GM21737 (cell line): ENCODE measurements around the gene PRR33.

ENCODE experiments used
- ATAC-seq: cut with Tn5 transposase; IDR thresholded peaks from one replicate; pipeline ENCODE4 v1.9.1; 2021; ENCODE audit warnings: mild to moderate bottlenecking, moderate library complexity; ENCODE audit not compliant: unreplicated experiment

PRR33 gene

DNA sequence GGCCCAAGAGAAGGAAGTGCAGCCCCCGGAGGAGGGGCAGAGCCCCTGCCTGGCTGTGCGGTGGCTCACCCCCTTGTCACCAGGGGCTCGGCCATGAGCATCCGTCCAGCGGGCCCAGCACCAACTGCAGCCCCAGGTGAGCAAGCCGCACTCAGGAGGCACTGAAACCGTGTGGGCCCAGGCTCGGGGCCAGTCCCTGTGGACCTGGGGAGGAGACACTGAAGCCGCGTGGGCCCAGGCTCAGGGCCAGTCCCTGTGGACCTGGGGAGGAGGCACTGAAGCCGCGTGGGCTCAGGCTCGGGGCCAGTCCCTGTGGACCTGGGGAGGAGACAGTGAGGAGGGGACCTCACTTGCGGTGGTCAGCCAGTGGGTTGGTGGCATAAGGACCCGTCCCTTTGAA, 24.9 kb downstream of the PRR33 start:
- ATAC-seq, result no peak

DNA sequence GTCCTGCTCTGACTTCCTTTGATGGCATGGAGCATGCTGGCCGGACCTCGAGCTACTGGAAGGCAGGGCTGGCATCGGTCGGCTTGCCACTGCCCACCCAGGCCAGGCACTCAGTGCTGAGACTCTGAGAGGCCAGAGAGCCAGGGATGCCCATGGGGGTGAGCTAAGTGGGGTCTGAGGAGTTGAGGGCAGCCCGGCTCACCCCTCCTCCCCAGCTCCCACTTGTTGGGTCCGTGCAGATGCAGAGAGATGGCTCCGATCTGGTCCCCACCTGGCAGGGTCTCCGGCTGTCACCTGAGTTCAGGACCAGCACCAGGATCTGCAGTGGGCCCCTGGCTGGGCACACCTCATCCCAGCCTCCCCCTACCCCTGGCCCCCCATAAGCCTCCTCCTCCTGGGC, 25.5 kb downstream of the PRR33 start:
- ATAC-seq, result no peak

DNA sequence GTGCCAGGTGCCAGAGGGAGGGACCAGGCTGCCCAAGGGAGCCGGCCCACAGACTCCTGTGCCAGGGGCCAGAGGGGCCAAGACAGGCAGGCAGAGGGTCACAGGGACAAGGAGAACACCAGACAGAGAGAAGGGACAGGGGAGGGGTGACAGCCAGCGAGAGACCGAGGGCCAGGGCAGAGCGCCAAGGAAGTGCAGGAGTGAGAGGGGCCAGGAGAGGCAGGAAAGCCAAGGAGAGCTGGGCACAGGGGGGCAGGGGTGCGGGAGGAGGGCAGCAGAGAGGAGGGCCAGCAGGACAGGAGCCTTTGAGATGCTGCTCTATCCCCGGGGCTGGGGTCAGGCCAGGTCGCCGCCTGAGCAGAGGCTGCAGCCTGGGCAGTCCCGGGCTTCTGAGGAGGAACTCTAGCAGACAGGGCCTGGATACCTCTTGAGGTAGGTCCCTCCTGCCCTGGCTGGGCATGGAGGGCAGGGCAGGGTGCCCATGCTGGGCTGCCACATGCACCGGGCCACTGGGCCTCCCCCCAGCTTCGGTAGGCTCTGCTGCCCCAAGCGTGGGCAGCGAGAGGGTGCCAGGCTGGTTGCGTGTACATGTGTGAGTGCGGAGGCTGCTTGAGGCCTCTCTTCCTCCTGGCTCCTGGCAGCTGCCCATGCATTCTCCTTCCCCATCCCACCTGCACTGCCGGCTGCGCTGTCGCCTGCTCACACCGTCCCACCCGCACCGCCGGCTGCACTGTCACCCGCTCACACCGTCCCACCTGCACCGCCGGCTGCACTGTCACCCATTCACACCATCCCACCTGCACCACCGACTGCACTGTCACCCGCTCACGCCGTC, 26.6 kb downstream of the PRR33 start:
- no peak for ATAC-seq

- no peak for ATAC-seq
Observed at GRCh38 chr11:1864231-1864630, 27.5 kb downstream of the PRR33 start.

DNA sequence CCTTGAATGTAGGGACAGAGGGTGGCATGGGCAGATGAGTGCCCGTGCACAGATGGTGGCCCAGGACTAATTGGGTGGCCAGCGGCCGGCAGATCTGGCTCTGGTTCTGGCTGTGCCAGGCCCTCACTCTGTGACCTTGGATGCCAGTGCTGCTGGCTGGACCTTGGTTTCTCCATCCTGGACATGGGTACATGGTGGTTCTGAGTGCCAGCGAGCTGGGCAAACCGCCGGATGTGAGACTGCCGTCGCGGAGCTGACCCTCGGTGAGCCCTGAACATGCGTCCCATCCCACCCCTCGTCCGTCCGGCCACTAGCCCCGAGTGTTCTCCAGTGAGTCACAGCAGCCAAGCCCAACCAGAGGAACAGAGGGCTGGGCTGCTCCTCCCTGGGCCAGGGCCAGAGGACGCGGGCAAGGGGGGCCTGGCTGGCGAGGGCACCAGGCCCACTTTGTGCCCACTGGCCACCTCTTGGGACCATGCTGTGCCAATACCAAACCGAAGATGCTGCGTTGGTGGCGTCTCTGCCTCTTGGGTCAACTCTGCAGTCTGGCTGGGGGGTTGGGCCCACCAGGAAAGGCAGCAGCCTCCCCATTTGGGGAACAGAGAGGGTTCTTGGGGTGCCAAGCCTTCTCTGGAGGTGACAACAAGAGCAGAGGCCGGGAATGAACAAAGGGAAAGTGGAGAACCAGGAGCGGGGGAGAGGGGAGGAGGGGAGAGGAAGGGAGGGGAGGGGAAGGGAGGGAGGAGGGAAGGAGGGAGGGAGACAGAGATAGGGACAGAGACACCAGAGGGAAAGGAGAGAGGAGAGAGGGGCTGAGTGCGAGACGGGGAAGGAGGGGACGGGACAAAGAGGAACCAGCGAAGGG, 28.1 kb downstream of the PRR33 start:
- no peak for ATAC-seq

DNA sequence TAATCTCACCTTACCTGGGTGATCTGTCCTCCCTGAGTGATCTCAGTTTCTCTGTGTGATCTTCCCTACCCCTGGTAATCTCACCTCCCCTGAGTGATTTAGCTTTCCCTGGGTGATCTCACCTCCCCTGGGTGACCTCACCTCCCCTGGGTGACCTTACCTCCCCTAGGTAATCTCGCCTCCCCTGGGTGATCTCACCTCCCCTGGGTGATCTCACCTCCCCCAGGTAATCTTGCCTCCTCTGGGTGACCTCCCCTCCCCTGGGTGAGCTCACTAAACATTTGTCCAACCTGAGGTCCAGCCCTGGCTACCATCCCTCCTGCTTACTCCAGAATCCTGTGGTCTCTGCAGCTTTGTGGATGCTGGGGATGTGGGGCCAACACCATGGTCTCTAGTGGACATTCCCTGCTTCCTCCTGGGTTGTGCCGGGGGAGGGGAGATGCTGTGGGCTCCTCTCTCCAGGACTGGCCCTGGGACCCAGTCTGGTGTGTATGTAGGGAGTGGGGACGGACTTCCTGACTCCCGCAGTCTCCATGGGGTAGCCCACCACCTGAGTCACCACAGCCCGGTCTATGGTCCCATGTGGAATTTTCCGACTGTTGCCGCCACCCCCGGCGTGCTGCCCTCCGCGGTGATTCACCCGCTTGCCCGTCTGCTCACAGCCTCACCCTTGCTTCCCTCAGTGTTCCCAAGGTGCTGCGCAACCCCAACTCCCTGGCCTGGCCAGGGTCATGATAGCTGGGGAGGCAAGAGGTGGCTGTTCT, 28.9 kb downstream of the PRR33 start:
- ATAC-seq, result no peak

GRCh38 chr11:1861435-1862411, 30.0 kb downstream of the PRR33 start:
- no peak for ATAC-seq

DNA sequence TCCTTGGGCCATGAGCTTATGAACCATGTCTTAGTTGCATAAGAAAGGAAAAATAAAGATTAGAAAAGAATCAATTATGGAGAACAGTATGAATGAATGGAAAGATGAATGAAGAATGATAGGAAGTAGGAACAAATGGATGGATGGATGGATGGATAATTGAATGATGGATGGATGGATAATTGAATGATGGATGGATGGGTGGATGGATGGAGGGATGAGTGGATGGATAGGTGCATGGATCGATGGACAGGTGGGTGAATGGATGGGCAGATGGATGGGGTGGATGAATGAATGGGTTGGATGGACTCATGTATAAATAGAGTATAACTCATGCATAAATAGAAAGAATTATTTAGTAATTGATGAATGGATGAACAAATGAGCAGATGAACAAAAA, 31.6 kb downstream of the PRR33 start:
- ATAC-seq, result no peak

DNA sequence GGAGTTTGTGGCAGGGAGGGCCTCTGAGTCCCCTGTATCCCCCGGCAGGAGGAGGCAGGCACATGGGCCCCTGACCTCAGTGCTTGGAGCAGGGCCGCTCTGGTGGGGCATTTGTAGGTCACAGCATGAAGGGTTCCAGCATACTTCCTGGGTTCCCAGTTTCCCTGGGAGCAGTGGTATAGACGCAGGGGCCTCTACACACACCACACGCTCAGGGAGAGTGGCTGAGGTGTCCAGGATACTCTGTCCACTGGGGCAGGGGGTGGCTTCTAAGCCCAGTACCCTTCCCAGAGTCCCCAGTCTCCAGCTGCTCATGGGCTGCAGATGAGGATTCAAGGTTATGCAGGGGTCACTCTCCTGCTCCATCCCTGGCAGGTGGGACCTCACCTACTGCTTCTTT, 32.7 kb downstream of the PRR33 start:
- ATAC-seq, result no peak

GRCh38 chr11:1858576-1858975, 33.1 kb downstream of the PRR33 start:
- ATAC-seq, result no peak

DNA sequence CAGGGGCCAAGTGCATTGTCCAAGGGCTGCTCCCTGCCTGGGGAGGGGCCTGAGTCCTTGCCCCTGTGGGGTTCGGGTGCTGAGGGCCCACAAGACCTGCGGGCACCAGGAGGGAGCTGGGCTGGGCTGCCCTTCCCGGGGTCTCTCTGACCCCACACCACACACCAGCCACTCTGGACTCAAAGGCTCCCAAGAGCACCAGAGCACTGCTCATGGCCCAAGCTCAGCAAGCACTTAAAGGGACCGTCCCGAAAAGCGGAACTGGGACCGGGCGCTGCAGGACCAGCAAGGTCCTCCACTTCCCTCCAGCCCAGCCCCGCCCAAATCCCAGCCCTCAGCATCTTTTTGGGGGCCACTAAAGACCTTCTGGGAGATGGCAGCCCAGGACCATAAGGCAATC, 33.5 kb downstream of the PRR33 start:
- no peak for ATAC-seq

DNA sequence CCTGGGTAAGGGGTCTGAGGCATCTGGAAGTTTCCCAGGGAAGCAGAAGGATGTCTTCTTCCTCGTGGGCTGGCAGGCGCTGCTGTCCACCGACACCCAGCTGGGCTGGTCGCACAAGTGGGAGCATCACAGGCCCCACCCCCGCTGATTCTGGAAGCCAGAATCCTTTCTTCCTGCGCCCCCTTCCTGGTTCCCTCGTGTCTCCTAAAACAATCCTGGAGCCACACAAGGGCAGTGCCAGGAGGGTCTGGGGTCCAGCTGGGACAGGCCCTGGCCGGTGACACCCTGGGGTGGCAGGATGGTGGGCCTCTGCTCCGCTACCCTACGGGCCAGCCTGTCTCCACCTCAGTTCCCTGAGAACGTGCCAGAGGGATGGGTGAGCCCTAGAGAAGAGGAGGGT, 34.6 kb downstream of the PRR33 start:
- ATAC-seq, result no peak

DNA sequence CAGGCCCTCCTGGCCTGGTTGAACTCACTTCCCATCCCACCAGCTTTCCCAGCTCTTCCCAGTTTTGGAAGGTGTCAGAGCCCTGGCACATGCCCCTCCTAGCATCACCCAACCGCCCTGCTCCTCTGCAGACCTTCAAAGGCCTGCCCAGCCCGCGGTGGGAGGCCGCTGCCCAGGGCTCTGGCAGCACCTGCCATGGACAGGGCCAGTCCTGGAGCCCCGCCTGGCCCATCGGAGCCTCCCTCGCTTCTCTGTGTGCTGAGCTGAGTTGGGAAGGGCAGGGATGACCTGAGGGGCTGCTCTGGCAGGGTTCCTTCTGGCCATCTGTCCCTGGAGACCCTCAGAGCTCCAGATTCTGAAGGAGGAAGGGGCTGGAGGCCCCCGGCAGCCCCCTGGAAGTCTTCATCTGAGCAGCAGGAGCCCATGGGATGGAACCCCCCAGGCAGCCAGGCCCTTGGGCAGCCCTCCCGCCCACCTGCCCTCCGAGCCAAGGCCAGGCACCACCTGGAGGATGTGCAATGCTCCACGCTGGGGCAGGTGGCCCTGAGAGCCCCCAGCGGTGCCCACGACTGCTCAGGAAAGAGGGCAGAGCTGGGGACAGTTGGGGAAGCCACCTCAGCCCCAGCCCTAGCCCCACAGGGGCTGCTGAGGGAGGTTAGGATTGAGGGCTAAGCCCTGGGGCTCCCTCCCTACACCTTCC, 35.2 kb downstream of the PRR33 start:
- no peak for ATAC-seq

GRCh38 chr11:1855886-1856265, 35.8 kb downstream of the PRR33 start:
- ATAC-seq, result no peak

DNA sequence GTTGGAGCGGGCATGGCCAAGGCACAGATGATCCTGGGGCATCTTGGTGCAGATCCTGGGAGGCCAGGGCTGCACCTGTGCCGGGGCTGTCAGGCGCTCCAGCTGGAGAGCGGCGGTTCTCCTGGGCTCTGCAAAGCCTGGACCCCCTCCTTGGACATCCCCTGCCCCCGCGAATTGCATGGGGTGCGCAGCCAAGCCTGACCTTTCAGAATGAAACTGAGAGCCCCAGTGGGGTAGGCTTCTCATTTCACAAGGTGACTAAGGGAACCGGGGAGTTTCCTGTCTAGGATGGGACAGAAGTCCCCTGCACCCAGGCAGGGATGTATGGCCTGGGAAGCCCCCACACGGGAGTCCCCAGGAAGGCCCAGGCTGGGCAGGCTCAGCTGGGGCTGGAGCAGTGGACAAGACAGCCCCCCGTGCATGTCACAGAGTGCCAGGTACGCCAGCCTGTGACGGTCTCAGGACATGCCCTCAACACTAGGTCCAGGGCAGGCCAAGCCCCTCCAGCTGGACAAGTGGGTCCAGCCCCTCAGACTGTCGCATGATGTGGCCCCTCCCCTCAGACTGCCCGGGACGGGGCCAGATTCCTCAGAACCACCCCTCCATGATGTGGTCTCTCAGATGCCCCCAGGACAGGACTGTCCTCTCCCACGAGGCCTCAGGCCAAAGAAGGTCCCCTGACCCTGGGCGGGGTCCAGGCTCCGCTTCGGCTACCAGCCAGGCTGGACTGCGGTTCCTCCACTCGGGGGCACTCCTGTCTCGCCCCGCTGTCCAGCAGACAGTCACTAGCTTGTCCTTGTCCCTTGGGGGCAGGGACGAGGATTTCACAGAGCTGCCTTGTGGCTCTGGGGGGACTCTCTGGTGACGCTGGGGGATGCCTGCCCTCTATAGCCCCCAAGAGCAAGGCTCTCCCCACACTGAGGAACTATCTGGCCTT, 36.5 kb downstream of the PRR33 start:
- ATAC-seq, result peak; percentile 35

GRCh38 chr11:1854132-1854948, 37.4 kb downstream of the PRR33 start:
- peak; percentile 32 for ATAC-seq

- ATAC-seq, result no peak
Observed at GRCh38 chr11:1853376-1854131, 38.1 kb downstream of the PRR33 start.
